Mucosa of gallbladder (tissue), 1 donor: Measurements from ENCODE around the gene GPR146. TPM values are rescaled to one million over a fixed set of nuclear protein-coding genes. Genes with fewer than 3 reads are reported as not detected.
"Not testable (repeated sequence)": the region's sequence is repeated elsewhere in the genome, so short reads cannot be mapped to it uniquely, and the experiment has no call there.

Experiments
- DNase-seq: peaks from one replicate; pipeline ENCODE4 v3.0.0-alpha.2; 2020; ENCODE audit warnings: low spot score
- total RNA-seq: library from RNA; stranded (reverse); gene quantifications from one replicate; pipeline ENCODE4 v1.2.1, GENCODE V29; 2021
- donor health status: DM: no; HTN: no; CAD: no.

Gene GPR146
- total RNA-seq, 1 donor from 2014 or later = 8.3 TPM

DNA sequence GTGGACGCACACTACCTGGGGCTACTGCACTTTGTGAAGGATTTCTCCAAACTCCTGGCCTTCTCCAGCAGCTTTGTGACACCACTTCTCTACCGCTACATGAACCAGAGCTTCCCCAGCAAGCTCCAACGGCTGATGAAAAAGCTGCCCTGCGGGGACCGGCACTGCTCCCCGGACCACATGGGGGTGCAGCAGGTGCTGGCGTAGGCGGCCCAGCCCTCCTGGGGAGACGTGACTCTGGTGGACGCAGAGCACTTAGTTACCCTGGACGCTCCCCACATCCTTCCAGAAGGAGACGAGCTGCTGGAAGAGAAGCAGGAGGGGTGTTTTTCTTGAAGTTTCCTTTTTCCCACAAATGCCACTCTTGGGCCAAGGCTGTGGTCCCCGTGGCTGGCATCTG lies 14.0 kb downstream of the GPR146 start:
- no peak for DNase-seq

DNA sequence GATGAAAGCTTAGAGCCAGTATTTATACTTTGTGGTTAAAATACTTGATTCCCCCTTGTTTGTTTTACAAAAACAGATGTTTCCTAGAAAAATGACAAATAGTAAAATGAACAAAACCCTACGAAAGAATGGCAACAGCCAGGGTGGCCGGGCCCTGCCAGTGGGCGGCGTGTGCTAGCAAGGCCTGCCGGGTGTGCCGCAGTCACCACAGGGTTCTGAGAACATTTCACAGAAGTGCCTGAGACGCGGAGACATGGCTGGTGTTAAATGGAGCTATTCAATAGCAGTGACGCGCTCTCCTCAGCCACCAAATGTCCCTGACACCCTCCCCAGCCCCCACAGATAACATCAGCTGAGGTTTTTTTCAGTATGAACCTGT lies 14.5 kb downstream of the GPR146 start:
- no peak for DNase-seq

DNA sequence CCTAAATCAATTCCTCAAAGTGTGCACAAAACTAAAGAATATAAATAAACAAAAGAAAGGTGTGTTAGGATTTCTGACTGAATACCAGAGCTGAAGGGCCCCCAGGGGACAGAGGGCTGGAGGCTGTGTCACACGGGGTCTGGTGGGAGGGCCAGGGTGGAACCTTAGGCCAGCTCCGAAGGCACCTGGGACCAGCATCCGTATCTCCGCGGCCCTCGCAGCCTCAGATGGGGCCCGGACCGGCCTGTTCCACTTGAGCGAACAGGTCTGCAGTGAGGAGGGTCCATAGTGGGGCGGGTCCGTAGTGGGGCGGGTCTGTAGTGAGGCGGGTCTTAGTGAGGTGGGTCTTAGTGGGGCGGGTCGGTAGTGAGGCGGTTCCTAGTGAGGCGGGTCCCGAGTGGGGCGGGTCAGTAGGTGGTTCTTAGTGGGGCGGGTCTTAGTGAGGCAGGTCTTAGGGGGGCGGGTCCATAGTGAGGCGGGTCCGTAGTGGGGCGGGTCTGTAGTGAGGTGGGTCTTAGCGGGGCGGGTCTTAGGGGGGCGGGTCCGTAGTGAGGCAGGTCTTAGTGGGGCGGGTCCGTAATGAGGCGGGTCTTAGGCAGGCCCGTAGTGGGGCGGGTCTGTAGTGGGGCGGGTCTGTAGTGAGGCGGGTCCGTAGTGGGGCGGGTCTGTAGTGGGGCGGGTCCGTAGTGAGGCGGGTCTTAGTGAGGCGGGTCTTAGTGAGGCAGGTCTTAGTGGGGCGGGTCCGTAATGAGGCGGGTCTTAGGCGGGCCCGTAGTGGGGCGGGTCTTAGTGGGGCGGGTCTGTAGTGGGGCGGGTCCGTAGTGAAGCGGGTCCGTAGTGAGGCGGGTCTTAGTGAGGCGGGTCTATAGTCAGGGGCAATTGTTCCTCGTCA lies 15.1 kb downstream of the GPR146 start:
- DNase-seq = no peak

DNA sequence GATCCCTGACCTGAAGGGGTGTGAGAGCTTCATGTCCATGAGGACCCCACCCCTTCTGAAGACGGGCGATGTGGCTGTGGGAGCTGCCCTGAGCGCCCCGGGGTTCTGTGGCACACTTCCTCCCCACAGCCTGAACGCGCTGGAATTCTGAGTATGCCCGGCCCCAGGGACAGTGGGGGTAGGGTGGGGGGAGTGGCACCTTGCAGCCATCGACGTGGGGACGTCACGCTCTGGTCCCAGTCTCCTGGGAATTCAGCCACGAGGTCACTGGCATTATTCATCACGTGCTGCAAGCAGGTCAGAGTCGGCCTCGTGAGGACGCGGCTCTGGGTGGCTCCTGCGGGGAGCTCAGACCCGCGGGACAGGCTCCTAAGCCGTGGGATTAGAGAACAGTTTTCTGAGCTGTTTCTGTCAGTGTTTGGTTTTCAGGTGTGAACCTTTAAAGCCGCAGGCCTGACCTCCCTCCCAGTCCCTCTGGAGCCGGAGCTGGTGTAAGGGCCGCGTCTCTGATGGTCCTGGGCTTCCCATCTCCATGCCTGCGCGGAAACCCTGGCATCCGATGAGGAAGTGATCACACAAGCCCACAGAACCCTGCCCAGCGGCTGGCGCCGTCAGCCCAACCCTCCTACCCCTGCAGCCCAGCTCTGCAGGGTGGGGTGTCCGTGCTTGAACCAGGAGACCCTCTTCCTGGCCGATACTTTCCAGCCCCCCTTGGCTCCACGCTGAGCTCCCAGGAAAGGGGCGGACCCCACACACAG lies 16.1 kb downstream of the GPR146 start:
- peak; percentile 70 for DNase-seq

DNA sequence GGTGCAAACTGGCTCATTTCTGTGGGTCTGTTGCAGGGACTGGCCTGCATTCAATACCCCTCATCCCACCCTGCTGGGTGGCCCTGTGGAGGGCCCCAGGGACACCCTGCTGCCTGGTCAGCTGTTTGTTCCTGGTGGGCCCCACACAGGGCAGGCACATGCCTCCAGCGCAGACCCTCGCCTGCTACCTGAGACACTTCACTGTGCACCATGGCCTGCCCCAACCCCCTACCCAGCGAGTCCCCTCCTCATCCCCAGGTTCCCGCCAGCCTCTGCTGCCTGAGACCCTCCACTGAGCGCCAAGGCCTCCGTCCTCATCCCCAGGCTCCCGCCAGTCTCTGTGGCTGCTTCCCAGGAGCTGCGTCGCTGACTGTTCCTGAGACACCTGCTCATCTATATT lies 16.8 kb downstream of the GPR146 start:
- no peak for DNase-seq

DNA sequence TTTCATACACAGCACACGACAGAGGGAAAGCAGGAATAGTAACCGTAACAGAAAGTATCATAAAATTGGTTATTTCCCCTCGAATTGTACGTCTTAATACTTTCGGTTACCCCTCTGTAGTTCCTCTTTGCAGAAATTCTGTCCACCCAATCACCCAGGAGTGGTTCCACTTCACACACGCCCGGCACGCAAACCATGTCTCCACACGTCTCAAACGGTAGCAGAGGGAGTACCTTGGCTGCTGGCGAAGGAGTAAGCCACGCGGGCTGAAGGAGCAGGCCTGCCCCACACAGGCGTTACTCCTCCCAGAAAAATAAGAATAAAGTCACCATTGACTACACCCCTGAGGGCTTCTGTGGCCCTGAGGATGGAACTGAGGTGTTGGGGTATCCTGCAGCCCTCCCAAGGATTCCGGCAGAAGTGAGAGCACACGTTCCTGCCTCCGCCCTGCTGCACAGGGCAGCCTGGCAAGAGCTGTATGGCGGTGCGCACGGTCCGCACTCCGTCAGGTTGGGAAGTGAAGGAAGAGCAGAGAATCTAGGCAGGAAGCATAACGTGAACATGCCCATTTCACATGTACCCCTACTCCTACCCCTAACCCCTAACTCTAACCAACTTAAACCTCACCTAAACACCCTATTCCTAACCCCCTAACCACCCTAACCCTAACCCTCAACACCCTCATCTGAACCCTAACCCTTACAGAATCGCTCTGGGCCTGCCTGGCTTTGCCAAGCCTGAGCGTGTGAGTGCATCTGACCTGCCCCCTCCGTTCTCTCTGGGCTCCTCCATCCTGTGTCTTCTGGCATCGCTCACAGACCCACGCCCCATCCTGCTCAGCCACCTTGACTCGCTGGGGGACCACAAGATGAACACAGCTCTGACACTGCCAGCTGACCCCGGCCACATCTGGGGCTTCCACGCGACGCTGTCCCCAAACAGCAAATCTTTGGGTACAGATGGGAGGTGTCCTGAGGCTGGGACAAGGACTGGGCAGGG lies 18.2 kb downstream of the GPR146 start:
- DNase-seq = no peak

DNA sequence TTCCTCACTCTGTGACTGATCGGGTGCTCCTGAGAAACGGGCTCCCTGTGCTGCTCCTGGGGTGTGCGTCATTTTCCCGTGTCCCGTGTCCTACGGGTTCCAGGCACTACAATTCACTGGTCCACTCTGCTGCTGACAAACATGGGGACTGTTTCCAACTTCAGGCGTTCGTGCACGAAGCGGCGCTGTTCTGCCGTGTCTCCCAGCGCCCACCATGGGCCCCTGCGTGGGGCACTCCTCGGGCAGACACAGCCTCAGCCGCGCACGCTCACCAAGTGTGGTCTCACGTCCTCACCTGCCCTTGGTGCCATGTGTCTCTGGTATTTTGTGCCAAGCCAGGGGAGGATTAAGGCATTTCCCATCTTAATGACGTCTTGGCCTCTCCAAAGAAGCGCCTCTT lies 19.0 kb downstream of the GPR146 start:
- DNase-seq = no peak

DNA sequence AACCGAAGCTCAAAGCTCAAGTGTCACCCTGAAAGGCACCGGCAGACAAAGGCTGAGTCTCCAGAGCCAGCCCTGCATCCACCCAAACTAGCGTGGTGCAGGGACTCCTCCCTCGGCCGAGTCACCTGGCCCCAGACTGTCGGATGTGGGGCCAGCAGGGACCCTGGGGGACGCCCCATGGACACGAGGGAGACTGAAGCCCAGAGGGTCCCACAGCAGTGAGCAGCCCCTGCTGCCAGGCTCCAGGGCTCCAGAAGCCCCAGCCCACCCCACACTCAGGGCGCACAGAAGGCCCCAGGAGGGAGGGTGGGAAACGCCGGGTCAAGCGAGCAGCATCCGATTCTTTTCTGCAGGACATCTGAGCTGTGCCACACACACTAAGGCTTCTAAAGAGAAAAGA lies 20.2 kb downstream of the GPR146 start:
- no peak for DNase-seq

DNA sequence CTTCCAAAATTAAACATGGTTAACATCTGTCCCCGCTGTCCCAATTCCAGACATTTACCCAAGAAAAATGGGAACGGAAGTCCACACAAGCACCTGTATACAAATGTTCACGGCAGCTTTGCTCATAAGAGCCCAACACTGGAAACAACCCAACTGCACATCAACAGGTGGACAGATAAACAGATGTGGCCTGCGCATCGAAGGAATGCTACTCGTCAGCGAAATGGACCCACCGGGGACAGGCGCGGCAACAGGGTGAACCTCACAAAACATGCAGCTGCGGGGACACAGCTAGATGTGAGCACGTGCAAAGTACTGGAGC lies 20.9 kb downstream of the GPR146 start:
- DNase-seq = no peak

DNA sequence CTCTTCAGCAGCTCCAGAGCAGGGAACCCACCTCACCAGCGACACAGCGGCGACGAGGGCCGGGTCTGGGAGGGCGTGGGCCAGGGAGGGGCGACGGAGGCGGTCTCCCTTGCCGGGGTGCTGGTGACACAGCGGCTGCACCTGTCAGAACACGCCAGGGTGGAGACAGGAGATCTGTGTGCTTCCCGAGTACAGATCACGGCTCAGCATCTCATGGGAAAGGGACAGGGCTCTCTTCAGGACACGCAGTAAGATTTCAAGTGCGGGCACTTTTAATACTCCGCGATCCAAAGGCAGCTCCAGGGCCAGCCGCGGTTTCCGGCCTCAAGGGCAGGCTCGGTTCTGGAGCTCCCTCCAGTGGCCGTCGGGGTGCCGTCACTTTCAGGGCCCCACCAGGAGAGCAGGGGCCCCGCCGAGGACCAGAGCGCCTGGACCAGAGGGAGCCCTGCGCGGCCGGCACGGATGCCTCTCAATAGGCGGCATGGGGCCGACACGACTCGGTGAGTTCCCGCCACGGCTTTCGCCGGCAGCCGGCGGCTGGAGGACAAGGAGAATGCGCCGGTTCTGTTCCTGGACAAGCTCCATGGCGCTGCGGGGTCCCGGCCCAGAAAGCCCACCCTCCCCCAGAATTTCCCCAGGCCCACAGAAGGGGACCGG lies 21.4 kb downstream of the GPR146 start:
- peak; percentile 84 for DNase-seq

DNA sequence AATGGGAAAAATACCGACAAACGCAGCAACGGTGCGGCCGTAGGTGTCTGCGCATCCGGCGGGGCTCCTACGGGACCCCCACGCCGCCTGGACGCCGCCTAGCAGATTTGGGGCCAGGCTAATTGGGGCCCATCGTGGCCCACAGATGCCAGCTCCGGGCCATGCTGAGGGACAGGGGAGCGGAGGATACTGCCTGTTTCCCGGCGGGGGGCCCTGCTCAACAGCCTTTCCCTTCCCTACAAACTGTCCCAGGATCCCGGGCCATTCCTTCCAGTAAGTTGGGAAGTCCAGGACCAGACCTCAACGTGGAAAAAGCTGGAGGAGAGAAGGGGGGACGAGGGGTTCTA lies 21.9 kb downstream of the GPR146 start:
- no peak for DNase-seq

DNA sequence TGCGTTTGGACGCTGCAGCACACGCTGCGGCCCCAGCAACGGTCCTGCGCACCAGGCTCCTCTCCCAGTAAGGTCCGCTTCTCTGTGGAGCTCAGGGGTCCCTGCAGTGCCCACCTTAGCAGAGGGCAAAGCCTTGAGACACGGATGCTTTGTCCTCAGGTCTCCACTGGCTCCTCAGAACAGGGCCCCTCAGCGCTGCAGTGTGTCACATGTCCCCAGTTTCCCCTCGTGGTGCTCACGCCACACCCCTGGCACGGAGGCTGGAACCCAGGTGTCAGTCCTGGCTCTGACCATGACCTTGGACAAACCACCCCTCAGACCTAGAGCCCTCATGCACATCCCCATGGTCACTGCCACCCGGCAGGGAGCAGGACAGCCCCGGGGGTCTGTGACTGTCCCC lies 23.7 kb downstream of the GPR146 start:
- DNase-seq = no peak

DNA sequence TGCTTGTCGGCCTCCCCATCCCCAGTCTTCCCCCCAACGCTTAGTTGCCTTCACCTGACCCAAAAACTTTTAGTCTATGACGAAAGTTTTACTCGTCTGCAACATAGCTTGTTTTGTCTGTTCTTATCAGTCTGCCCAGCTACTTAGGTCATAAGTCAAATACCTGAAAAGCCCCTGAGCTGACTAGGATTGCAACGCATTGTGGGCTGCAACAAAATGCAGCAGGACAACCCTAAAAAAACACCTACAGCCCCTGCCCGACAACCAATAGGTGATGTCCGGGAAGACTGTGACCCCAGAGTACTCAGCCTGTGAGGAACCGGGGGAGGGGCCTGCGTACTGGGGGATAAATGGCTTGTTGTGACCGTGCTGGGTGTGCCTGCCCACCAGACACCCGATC lies 24.3 kb downstream of the GPR146 start:
- DNase-seq = no peak

DNA sequence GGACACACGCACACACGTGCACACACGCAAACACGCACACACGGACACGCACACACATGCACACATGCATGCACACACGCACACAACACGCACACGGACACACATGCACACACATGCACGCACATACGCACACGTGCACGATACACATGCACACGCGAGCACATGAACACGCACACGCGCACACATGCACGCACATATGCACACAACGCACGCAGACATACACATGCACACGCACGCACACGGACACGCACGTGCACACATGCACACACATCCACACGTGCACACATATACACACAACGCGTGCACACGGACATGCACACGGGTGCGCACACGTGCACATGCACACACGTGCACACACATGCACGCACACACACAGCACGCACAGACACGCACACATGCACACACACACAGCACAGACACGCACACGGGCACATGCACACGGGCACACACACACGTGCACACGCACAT lies 26.2 kb downstream of the GPR146 start:
- no peak for DNase-seq

DNA sequence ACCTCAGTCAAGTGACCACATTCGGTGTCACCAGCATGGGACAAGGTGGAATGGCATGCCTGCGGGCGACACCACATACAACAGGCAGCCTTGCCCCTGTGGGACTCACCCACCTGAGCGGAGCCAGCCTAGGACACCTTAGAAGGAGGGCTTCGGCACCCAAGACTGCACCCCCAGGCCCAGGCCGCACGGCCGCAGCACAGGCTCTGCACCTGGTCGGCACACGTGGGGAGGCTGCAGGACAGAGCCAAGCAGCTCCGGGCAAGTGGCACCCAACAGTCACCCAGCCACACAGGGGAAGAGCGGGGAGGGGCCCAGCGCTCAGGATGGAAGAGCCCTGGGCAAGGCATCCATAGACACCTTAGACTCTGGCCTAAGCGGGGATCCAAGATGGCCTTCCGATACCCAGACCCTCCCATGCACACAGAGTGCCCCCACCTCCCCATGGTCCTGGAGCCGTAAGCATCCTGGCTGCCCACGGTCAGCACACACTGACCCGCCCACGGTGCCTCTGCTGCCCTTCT lies 27.4 kb downstream of the GPR146 start:
- DNase-seq = no peak

DNA sequence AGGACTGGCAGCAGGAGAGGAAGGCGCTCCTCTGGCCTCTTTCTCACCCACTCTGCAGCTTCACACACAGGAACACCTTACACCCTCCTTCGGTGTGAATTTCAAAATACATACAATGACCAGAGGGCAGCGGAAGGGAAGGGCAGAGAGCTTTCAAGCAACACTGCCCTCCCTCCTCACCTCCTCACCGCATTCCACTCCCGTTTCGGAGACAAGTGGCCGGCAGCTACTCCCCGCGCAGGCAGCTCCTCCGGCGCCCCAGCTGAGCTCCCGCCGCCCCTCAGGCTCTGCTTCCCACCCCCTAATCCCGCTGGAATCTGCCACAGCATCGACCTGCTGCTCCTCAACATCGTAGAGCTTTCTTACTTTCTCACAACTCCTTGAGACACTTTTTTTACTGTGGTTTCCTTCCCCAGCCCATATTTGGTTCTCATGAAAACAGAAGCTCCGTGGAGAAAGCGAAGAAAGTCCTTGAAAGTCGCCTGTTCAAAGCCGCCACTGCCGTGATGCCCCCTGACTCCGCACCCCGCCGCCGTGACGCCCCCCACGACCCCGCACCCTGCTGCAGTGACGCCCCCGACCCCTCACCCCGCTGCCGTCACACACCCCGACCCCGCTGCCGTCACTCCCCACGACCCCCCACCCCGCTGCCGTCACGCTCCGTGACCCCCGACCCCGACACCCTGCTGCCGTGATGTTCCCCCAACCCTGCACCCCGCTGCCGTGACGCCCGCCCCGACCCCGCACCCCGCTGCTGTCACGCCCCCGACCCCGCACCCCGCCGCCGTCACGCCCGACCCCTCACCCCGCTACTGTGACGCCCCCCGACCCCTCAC lies 29.0 kb downstream of the GPR146 start:
- no peak for DNase-seq

DNA sequence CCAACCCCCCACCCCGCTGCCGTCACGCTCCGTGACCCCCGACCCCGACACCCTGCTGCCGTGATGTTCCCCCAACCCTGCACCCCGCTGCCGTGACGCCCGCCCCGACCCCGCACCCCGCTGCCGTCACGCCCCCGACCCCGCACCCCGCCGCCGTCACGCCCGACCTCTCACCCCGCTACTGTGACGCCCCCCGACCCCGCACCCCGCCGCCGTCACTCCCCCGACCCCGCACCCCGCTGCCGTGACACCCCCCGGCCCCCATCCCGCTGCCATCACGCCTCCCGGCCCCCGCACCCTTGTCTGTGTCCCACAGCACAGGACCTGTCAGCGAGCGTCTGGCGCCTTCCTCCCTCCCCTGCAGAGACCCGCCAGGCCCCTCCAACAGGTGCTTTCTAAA lies 29.7 kb downstream of the GPR146 start:
- not testable (repeated sequence) for DNase-seq

DNA sequence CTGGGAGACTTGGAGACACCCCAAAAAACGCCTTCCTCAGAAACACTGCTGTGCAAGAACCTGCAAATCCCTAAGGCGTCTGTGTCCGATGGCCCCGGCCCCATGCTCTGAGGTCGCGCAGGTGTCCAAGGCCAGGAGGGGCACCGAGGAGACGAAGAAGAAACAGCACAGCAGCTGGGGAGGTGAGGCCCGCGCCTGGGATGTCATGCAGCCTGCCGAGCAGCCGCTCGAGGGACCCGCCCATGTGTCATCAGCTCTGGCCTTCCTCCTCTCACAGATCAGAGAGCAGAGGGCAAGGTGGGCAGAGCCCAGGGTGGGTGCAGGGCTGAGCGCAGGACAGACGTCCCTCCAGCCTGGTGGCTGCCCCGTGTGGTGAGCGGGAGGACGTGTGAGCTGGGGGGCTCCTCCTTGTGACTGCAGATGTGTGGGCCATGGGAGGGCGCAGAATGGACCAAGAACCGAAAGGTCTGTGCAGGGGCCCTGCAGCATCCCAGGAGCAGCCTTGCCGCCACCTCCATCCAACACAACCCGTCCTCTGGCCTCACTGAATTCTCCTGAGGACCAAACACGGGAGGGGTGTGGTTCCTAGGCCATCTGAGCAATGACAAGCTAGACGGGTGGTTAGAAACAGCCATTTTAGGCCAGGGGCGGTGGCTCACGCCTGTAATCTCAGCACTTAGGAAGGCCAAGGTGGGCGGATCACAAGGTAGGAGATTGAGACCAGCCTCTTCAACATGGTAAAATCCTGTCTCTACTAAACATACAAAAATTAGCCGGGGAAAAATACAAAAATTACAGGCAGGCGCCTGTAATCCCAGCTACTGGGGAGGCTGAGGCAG lies 30.5 kb downstream of the GPR146 start:
- DNase-seq = no peak
